Neuron (in vitro differentiated cells): ENCODE measurements around the gene TMA7.

Source experiments
- H2AFZ ChIP-seq: one replicate; pipeline ENCODE4 v1.6.1; 2013; ENCODE audit warnings: low read depth, mild to moderate bottlenecking, inconsistent platforms, low read length, moderate library complexity
- H3K27me3 ChIP-seq: one replicate; pipeline ENCODE4 v1.6.1; 2013; ENCODE audit warnings: low read length; ENCODE audit not compliant: insufficient read depth
- H3K36me3 ChIP-seq: one replicate; pipeline ENCODE4 v1.6.1; 2013; ENCODE audit warnings: low read length; ENCODE audit not compliant: insufficient read depth
- H3K4me1 ChIP-seq: one replicate; pipeline ENCODE4 v1.6.1; 2013; ENCODE audit warnings: low read length; ENCODE audit not compliant: insufficient read depth
- H3K4me3 ChIP-seq: 2 replicates; pipeline ENCODE4 v1.5.1; 2013; ENCODE audit warnings: mild to moderate bottlenecking, low read length, moderate library complexity
- H3K9me3 ChIP-seq: one replicate; pipeline ENCODE4 v1.6.1; 2013; ENCODE audit warnings: low read length

Gene TMA7

GRCh38 chr3:48404440-48405342 is 35.4 kb upstream of the TMA7 start:
- Histone ChIP-seq H3K9me3 (no peaks in the 10 kb centered on the region), H3K36me3 (peaks cover 69% of the 10 kb centered on the region), H3K4me1 (no peaks in the 10 kb centered on the region), H3K27me3 (no peaks in the 10 kb centered on the region), H2AFZ (no peak overlapping the region), H3K4me3 (no peak overlapping the region)

GRCh38 chr3:48405343-48405881 is 34.6 kb upstream of the TMA7 start:
- Histone ChIP-seq H3K9me3 (no peaks in the 10 kb centered on the region), H3K36me3 (peaks cover 75% of the 10 kb centered on the region), H3K27me3 (no peaks in the 10 kb centered on the region)

GRCh38 chr3:48405971-48406370 is 34.1 kb upstream of the TMA7 start:
- Histone ChIP-seq H3K36me3 (peaks cover 81% of the 10 kb centered on the region), H3K9me3 (no peaks in the 10 kb centered on the region), H3K4me3 (no peak overlapping the region), H3K4me1 (no peaks in the 10 kb centered on the region), H3K27me3 (no peaks in the 10 kb centered on the region), H2AFZ (no peak overlapping the region)

More at GRCh38 chr3:48405343-48405881, 34.6 kb upstream of the TMA7 start:
- no peak overlapping the region for H2AFZ ChIP-seq
- no peaks in the 10 kb centered on the region for H3K4me1 ChIP-seq
- H3K4me3 ChIP-seq: no peak overlapping the region

- Histone ChIP-seq H3K36me3 (peaks cover 89% of the 10 kb centered on the region), H3K9me3 (no peaks in the 10 kb centered on the region), H3K4me3 (no peak overlapping the region), H3K27me3 (no peaks in the 10 kb centered on the region), H3K4me1 (no peaks in the 10 kb centered on the region), H2AFZ (no peak overlapping the region)
Measured at GRCh38 chr3:48406443-48407431, 33.3 kb upstream of the TMA7 start.

- H3K36me3 ChIP-seq: peaks cover 94% of the 10 kb centered on the region
Measured at GRCh38 chr3:48407542-48408099, 32.4 kb upstream of the TMA7 start.

GRCh38 chr3:48408823-48409281 is 31.2 kb upstream of the TMA7 start:
- H3K36me3 ChIP-seq: peaks cover 96% of the 10 kb centered on the region
- no peak overlapping the region for H3K4me3 ChIP-seq
- H3K9me3 ChIP-seq: no peaks in the 10 kb centered on the region
- H2AFZ ChIP-seq: no peak overlapping the region
- no peaks in the 10 kb centered on the region for H3K4me1 ChIP-seq
- H3K27me3 ChIP-seq: no peaks in the 10 kb centered on the region

More at GRCh38 chr3:48407542-48408099, 32.4 kb upstream of the TMA7 start:
- no peaks in the 10 kb centered on the region for H3K27me3 ChIP-seq
- no peak overlapping the region for H3K4me3 ChIP-seq
- no peaks in the 10 kb centered on the region for H3K4me1 ChIP-seq
- no peaks in the 10 kb centered on the region for H3K9me3 ChIP-seq
- H2AFZ ChIP-seq: no peak overlapping the region

GRCh38 chr3:48409291-48410201 is 30.5 kb upstream of the TMA7 start:
- Histone ChIP-seq H3K36me3 (peaks cover 95% of the 10 kb centered on the region), H3K4me3 (no peak overlapping the region), H3K9me3 (no peaks in the 10 kb centered on the region), H3K4me1 (no peaks in the 10 kb centered on the region), H2AFZ (no peak overlapping the region), H3K27me3 (no peaks in the 10 kb centered on the region)

- Histone ChIP-seq H3K4me3 (no peak overlapping the region), H3K27me3 (no peaks in the 10 kb centered on the region), H3K36me3 (peaks cover 95% of the 10 kb centered on the region), H3K9me3 (no peaks in the 10 kb centered on the region), H3K4me1 (no peaks in the 10 kb centered on the region), H2AFZ (no peak overlapping the region)
Measured at GRCh38 chr3:48410205-48411040, 29.6 kb upstream of the TMA7 start.

- H3K36me3 ChIP-seq: peaks cover 95% of the 10 kb centered on the region
- H3K27me3 ChIP-seq: no peaks in the 10 kb centered on the region
- no peaks in the 10 kb centered on the region for H3K9me3 ChIP-seq
- H3K4me3 ChIP-seq: no peak overlapping the region
- no peaks in the 10 kb centered on the region for H3K4me1 ChIP-seq
- no peak overlapping the region for H2AFZ ChIP-seq
Measured at GRCh38 chr3:48411041-48411588, 28.9 kb upstream of the TMA7 start.

- H3K4me3 ChIP-seq: no peak overlapping the region
- no peaks in the 10 kb centered on the region for H3K9me3 ChIP-seq
- H2AFZ ChIP-seq: no peak overlapping the region
- H3K4me1 ChIP-seq: no peaks in the 10 kb centered on the region
- no peaks in the 10 kb centered on the region for H3K27me3 ChIP-seq
- H3K36me3 ChIP-seq: peaks cover 96% of the 10 kb centered on the region
Measured at GRCh38 chr3:48411606-48412374, 28.3 kb upstream of the TMA7 start.
